ENCODE results near the gene PRKCE.
"Not testable (repeated sequence)": the region's sequence is repeated elsewhere in the genome, so short reads cannot be mapped to it uniquely, and the experiment has no call there.

Gene PRKCE

GRCh38 chr2:45855374-45855773 lies 203.9 kb downstream of the PRKCE start:
- TF ChIP-seq, protein P1, sequence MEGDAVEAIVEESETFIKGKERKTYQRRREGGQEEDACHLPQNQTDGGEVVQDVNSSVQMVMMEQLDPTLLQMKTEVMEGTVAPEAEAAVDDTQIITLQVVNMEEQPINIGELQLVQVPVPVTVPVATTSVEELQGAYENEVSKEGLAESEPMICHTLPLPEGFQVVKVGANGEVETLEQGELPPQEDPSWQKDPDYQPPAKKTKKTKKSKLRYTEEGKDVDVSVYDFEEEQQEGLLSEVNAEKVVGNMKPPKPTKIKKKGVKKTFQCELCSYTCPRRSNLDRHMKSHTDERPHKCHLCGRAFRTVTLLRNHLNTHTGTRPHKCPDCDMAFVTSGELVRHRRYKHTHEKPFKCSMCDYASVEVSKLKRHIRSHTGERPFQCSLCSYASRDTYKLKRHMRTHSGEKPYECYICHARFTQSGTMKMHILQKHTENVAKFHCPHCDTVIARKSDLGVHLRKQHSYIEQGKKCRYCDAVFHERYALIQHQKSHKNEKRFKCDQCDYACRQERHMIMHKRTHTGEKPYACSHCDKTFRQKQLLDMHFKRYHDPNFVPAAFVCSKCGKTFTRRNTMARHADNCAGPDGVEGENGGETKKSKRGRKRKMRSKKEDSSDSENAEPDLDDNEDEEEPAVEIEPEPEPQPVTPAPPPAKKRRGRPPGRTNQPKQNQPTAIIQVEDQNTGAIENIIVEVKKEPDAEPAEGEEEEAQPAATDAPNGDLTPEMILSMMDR (IDR thresholded peaks at IDR 0.05; ENCODE audit: insufficient read depth, missing control alignments) = no peak
- DNase-seq (ENCODE audit: insufficient read length, low spot score) (no peak), FAIRE-seq (no peak)

DNA sequence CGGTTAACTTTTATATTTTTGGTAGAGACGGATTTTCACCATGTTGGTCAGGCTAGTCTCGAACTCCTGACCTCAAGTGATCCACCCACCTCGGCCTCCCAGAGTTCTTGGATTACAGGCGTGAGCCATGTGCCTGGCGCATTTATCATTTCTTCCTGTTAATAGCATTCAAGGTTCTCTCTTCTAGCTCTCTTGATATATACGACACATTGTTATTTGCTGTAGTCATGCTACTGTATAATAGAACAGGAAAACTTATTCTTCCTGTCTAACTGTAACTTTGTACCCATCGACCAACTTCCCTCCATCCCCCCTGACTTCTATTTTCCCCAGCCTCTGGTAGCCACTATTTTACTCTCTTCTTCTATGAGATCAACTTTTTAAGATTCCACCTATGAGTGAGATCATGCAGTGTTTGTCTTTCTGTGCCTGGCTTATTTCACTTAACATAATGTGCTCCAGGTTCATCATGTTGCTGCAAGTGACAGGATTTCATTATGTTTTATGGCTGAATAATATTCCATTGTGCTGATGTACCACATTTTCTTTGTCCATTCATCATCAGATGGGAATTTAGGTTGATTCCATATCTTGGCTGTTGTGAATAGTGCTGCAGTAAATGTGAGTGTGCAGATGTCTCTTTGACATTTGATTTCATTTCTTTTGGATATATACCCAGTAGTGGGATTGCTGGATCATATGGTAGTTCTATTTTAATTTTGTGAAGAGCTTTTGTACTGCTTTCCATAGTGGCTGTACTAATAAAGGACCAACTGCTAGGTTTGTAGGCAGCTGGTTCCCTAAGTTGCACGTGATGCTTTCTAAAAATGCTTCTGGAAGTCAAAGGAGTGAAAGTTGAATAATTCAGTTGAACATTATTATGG lies 205.2 kb downstream of the PRKCE start:
- TF ChIP-seq, protein P1 (IDR thresholded peaks at IDR 0.05; ENCODE audit: insufficient read depth, missing control alignments) = no peak
- no peak for FAIRE-seq

GRCh38 chr2:45857275-45857609 lies 205.8 kb downstream of the PRKCE start:
- DNase-seq (ENCODE audit: insufficient read length, low spot score) (no peak), FAIRE-seq (no peak)
- TF ChIP-seq, protein P1 (IDR thresholded peaks at IDR 0.05; ENCODE audit: insufficient read depth, missing control alignments) = no peak

More for the DNA sequence above, 205.2 kb downstream of the PRKCE start:
- no peak for DNase-seq (ENCODE audit: insufficient read length, low spot score)

DNA sequence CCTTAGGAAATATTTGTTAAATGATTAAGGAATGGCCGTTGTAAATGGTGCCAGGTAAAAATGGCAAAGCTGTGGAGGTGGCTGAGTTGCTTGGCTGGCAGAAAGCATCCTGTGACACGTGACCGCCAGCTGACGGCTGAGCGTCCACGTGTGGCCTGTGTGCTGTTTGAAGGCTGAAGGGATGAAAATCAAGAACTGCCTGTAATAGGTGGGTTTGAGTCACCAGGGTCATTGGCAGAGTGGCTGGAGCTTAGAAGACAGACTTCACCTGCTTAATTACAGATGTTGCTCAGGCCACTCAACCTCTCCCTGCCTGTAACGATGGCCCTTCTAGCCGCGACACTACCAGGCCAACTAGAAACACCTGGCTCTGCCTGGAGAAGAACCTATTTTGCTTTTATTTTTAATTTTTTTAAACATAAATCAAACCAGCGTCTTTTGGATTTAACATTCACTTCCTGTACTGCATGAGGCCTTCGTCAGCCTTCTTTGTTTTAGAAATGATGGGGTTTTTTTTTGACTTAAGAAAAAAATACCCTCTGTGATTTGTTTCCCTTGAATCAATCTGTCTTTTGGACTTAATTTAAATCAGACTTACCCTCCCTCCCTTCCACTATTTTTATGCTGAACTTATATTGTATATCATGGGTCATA lies 206.5 kb downstream of the PRKCE start:
- DNase-seq (ENCODE audit: insufficient read length, low spot score) = no peak
- TF ChIP-seq, protein P1 (IDR thresholded peaks at IDR 0.05; ENCODE audit: insufficient read depth, missing control alignments) = no peak
- no peak for FAIRE-seq

DNA sequence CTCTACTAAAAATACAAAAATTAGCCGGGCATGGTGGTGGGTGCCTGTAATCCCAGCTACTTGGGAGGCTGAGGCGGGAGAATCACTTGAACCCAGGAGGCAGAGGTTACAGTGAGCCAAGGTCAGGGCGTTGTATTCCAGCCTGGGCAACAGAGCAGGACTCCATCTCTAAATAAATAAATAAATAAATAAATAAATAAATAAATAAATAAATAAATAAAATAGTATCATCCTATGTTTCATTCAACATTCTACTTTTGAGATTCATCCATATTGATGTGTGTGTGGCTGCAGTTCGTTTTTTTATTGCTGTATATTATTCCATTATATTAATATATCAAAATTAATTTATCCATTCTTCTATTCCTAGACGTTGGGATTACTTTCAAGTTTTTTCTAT lies 207.4 kb downstream of the PRKCE start:
- not testable (repeated sequence) for DNase-seq (ENCODE audit: insufficient read length, low spot score); FAIRE-seq

- TF ChIP-seq, protein P1 (IDR thresholded peaks at IDR 0.05; ENCODE audit: insufficient read depth, missing control alignments) = no peak
- FAIRE-seq = no peak
These were observed 208.2 kb downstream of the PRKCE start for GRCh38 chr2:45859682-45860081.

DNA sequence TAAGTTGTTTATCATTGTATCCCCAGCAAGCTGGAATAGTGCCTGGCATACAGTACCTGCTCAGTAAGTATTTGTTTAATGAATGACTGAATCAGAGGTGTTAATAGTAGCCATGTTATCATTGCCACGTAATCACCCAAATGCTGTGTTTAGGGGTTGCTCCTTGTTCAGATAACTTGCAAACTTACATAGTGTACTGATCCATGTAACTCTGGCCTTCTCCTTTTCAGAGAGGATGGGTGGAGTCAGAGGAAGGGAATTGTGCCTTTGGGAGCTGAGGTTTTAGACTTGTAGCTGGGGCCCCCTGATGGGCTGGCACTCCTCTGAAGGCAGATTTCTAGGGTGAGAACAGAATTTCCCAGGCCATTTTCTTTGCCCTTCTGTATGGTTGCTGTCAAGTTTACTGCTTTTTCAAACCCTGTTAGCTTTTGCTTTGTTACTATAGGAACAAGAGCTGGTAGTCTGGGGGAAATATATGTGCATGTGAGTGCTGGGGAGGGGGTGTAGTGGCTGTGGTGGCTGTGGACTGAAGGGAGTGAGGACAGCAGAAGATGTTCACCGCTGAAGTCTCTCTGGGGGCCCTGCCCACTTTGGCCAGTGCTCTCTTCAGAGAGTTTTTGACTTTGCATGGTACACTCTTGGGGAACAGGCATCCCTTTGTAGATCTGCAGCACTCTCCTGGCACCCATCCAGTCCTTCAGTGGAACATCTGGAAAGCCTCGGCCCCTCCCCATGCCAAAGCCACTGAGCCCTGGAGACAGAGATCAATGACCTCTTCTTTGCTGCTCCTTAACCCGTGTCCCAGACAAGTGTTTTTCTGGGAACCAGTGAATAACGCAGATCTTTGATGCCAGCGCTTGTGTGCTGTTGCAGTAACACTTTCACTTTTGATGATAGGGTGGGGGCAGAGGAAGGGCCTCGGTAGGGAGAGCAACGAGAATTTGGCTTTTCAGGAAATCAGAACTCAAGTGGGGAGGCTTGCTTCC lies 209.0 kb downstream of the PRKCE start:
- TF ChIP-seq, protein P1 (IDR thresholded peaks at IDR 0.05; ENCODE audit: insufficient read depth, missing control alignments) = no peak
- DNase-seq (ENCODE audit: insufficient read length, low spot score) = no peak
- no peak for FAIRE-seq

More at GRCh38 chr2:45859682-45860081, 208.2 kb downstream of the PRKCE start:
- no peak for DNase-seq (ENCODE audit: insufficient read length, low spot score)

All from D721Med (cell line).